ENCODE measurements around the gene DOK6.

The DOK6 gene

DNA sequence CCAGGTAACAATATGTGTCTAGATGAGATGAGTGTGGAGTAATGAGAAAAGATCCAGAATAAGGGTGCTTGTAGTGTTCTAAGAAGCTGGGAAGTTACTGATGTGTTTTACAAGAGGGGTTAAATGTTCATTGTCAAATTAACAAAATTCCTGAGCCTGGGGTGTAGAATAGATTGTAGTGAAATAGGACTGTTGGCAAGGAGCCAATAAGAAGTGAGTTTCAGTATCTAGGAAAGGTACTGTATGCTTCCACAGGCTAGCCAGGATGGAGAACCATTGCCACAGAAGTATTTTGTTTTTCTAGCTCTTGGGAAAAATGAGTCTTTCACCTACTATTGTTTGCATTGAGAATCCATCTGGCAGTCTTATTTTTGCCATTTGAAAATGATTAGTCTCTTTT lies 10.5 kb downstream of the DOK6 start:
- in situ Hi-C loops (cut with MboI; ENCODE audit: low pct_unique_long_range_greater_than_20kb, low sequenced_read_pairs, unreplicated experiment): no loop called here
- DNase-seq (ENCODE audit: low spot score): no peak
- TF ChIP-seq, protein P1, sequence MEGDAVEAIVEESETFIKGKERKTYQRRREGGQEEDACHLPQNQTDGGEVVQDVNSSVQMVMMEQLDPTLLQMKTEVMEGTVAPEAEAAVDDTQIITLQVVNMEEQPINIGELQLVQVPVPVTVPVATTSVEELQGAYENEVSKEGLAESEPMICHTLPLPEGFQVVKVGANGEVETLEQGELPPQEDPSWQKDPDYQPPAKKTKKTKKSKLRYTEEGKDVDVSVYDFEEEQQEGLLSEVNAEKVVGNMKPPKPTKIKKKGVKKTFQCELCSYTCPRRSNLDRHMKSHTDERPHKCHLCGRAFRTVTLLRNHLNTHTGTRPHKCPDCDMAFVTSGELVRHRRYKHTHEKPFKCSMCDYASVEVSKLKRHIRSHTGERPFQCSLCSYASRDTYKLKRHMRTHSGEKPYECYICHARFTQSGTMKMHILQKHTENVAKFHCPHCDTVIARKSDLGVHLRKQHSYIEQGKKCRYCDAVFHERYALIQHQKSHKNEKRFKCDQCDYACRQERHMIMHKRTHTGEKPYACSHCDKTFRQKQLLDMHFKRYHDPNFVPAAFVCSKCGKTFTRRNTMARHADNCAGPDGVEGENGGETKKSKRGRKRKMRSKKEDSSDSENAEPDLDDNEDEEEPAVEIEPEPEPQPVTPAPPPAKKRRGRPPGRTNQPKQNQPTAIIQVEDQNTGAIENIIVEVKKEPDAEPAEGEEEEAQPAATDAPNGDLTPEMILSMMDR (IDR thresholded peaks at IDR 0.05; ENCODE audit: extremely low read depth, insufficient read depth, missing control alignments): no peak

DNA sequence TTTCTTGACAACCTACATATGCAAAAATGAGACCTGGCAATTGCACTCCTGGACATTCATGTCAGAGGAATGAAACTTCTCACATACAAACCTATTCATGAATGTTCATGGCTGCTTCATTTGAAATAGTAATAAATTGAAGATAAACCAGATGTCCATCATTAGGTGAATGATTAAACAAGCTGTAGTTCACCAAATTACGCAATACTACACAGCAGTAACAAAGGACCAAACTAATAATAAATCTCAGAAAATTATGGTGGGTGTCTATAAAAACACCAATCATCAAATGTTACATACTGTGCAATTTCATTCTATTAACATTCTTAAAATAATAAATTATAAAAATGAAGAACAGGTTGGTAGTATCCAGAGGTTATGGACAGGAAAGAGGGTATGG lies 13.5 kb downstream of the DOK6 start:
- in situ Hi-C loops (cut with MboI; ENCODE audit: low pct_unique_long_range_greater_than_20kb, low sequenced_read_pairs, unreplicated experiment): no loop called here
- TF ChIP-seq, protein P1 (IDR thresholded peaks at IDR 0.05; ENCODE audit: extremely low read depth, insufficient read depth, missing control alignments): no peak
- DNase-seq (ENCODE audit: low spot score): no peak

DNA sequence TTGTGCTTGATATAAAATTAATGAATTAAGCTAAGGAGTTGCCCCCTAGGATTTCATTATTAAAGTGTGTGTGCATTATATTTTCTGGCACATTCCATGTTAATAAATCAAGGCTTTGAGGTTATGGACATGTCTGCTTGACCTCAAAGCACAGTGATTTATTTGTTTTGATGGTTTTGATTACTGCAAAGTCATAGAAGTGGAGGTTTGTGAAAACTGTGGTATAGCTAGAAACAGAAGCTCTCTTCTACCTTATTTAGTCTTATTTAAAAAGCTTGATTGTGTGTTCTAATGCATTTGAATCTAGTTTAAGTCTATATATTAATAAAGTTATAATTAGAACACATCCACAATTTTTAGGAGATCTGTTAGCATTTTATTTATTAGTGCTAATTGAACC lies 32.2 kb downstream of the DOK6 start:
- in situ Hi-C loops (cut with MboI; ENCODE audit: low pct_unique_long_range_greater_than_20kb, low sequenced_read_pairs, unreplicated experiment): no loop called here
- no peak for DNase-seq (ENCODE audit: low spot score)
- TF ChIP-seq, protein P1 (IDR thresholded peaks at IDR 0.05; ENCODE audit: extremely low read depth, insufficient read depth, missing control alignments): no peak

DNA sequence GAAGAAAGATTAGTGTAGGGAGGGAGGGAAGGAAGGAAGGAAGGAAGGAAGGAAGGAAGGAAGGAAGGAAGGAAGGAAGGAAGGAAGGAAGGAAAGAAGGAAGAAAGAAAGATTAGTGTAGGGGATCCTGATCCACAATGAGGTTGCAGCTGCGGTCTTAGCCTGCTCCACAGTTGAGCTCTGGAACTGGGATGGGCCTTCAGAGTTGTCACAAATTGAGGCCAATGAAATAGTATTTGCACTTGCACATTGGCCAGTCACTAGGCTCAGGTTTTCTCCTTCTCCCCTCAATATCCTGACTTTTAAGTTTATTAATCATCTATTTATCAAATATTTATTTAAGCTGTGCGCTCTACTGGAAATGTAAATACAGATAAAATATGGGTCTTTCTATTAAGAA lies 34.3 kb downstream of the DOK6 start:
- in situ Hi-C loops (cut with MboI; ENCODE audit: low pct_unique_long_range_greater_than_20kb, low sequenced_read_pairs, unreplicated experiment): no loop called here
- no peak for DNase-seq (ENCODE audit: low spot score)
- TF ChIP-seq, protein P1 (IDR thresholded peaks at IDR 0.05; ENCODE audit: extremely low read depth, insufficient read depth, missing control alignments): no peak

DNA sequence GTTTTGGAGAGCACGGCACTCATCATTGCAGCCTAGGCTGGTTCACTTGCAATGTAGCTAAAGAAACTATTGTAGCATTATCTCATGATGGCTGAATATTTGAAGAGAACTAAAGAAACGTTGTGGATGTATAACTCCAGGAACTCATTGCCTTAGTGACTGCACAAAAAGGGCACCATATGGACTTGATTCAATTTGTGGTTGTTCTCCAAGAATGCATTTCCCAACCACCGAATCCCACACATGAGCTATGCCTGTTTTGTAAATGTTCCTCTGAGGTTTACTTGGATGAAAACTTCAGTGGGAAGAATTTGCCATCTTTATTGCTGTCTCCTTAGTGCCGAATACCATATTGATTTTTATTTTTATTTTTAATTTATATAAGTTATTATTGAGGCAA lies 43.5 kb downstream of the DOK6 start:
- in situ Hi-C loops (cut with MboI; ENCODE audit: low pct_unique_long_range_greater_than_20kb, low sequenced_read_pairs, unreplicated experiment): no loop called here
- DNase-seq (ENCODE audit: low spot score): no peak
- TF ChIP-seq, protein P1 (IDR thresholded peaks at IDR 0.05; ENCODE audit: extremely low read depth, insufficient read depth, missing control alignments): no peak

DNA sequence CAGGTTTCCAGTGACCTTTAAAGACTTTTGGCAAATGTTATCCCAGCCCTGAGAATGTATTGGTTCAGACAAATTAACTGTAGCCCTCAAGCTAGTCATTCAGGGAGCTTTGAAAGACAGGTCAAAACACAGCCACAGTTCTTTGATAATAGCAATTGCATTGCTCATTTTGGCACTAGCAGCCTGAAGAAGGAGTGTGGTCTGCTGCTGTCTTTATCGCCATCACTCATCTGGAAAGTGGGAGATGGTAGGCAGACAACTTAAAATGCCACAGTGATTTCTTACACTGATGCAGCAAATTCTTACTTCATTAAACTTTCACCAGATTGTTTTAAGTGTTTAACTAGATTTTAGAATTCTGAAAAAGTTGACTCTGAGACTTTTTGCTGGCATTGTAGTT lies 47.2 kb downstream of the DOK6 start:
- DNase-seq (ENCODE audit: low spot score): no peak
- in situ Hi-C loops (cut with MboI; ENCODE audit: low pct_unique_long_range_greater_than_20kb, low sequenced_read_pairs, unreplicated experiment): no loop called here
- TF ChIP-seq, protein P1 (IDR thresholded peaks at IDR 0.05; ENCODE audit: extremely low read depth, insufficient read depth, missing control alignments): no peak

DNA sequence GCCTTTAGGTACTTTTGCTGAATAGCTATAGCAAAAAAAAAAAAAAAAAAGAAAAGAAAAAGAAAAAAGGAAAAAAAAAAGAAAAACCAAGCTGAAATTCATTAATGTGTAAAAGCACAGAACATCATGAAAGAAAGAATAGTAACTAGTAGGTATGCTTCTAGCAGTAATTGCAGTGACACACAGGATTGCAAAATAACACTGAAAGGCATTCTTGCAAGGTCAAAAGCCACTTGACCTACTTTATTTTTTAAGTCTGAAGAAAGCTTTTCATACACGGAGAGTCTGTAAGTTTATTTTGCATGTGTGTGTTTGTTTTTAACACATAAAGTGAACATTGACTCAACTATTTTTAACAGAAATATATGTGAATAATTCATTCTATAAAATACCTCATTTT lies 54.4 kb downstream of the DOK6 start:
- in situ Hi-C loops (cut with MboI; ENCODE audit: low pct_unique_long_range_greater_than_20kb, low sequenced_read_pairs, unreplicated experiment): no loop called here

More for the DNA sequence above, 54.4 kb downstream of the DOK6 start:
- TF ChIP-seq, protein P1 (IDR thresholded peaks at IDR 0.05; ENCODE audit: extremely low read depth, insufficient read depth, missing control alignments): no peak
- DNase-seq (ENCODE audit: low spot score): no peak

All from GM13977 (cell line).